Activated B cell treated with CpG ODN at 0.5 μM for 24 hours (primary cell): ENCODE measurements around the gene CUX1. TPM values are rescaled to one million over a fixed set of nuclear protein-coding genes. Genes with fewer than 3 reads are reported as not detected.

Source experiments
- ATAC-seq: fragments of 200-7000 bp; cut with Tn5 transposase; one replicate; pipeline ENCODE4 v1.10.0; 2021; ENCODE audit warnings: low read depth, mild to moderate bottlenecking, moderate library complexity
- CTCF ChIA-PET: fragments of 350-600 bp; sonication (Branson Sonifier 250); formaldehyde crosslinking; loops from one replicate; lab custom pipeline; 2021; ENCODE audit warnings: antibody characterized with exemption; lab: Charles Lee
- POLR2A ChIA-PET: fragments of 350-600 bp; sonication (Branson Sonifier 250); formaldehyde crosslinking; loops from one replicate; lab custom pipeline; 2021; ENCODE audit warnings: antibody characterized with exemption; lab: Charles Lee
- DNase-seq: peaks from one replicate; pipeline ENCODE4 v3.0.0; 2022
- H3K27ac Mint-ChIP-seq: one replicate; pipeline ENCODE4 v1.8.0; 2020; ENCODE audit warnings: mixed read lengths
- H3K27me3 Mint-ChIP-seq: one replicate; pipeline ENCODE4 v1.8.0; 2021; ENCODE audit warnings: mixed read lengths
- H3K36me3 Mint-ChIP-seq: one replicate; pipeline ENCODE4 v1.8.0; 2021; ENCODE audit warnings: low read depth, mixed read lengths
- H3K4me1 Mint-ChIP-seq: one replicate; pipeline ENCODE4 v1.8.0; 2021; ENCODE audit warnings: mixed read lengths
- H3K4me3 Mint-ChIP-seq: one replicate; pipeline ENCODE4 v1.8.0; 2020; ENCODE audit warnings: mild to moderate bottlenecking, mixed read lengths
- H3K9me3 Mint-ChIP-seq: one replicate; pipeline ENCODE4 v1.8.0; 2020; ENCODE audit warnings: mixed read lengths
- CTCF ChIP-seq: fragments of 200-600 bp; IDR thresholded peaks from one replicate; pipeline ENCODE4 v1.8.0; 2022; ENCODE audit warnings: antibody characterized with exemption, mild to moderate bottlenecking
- intact Hi-C: fragments of 100-400 bp; cut with micrococcal nuclease; formaldehyde crosslinking; loops from one replicate; pipeline ENCODE4 v1.15.1; 2024
- total RNA-seq: library from RNA; stranded (reverse); gene quantifications from 2 replicates; pipeline ENCODE4 v1.2.3, GENCODE V29; 2022

CUX1 gene
- total RNA-seq, 1 donor from 2014 or later = 61.7 TPM

- intact Hi-C loops = no loop called here
- ChIA-PET POLR2A (no interaction called here), CTCF (no interaction called here)
- Mint-ChIP-seq H3K9me3 (no peaks in the 10 kb centered on the region), H3K4me1 (no peaks in the 10 kb centered on the region), H3K36me3 (peaks cover 81% of the 10 kb centered on the region), H3K27ac (no peak overlapping the region), H3K27me3 (no peaks in the 10 kb centered on the region), H3K4me3 (no peak overlapping the region)
- TF ChIP-seq CTCF = no peak
- DNase-seq (no peak), ATAC-seq (no peak)
These were observed 385.8 kb downstream of the CUX1 start for GRCh38 chr7:102203218-102203617.

- intact Hi-C loops = no loop called here
- H3K27me3 Mint-ChIP-seq = no peaks in the 10 kb centered on the region
- CTCF ChIA-PET = no interaction called here
- no peaks in the 10 kb centered on the region for H3K4me1 Mint-ChIP-seq
- DNase-seq (no peak), ATAC-seq (no peak)
- no peaks in the 10 kb centered on the region for H3K9me3 Mint-ChIP-seq
- TF ChIP-seq CTCF = no peak
- POLR2A ChIA-PET = no interaction called here
- peaks cover 79% of the 10 kb centered on the region for H3K36me3 Mint-ChIP-seq
- H3K27ac Mint-ChIP-seq = no peak overlapping the region
- H3K4me3 Mint-ChIP-seq = no peak overlapping the region
These were observed 386.8 kb downstream of the CUX1 start for GRCh38 chr7:102204212-102204611.

- ChIA-PET POLR2A (interaction anchor here (0.6 kb wide), 1 partner anchor 406 kb away, joined by 4 read pairs; no protein-coding TSS in a partner anchor), CTCF (no interaction called here)
- intact Hi-C loops = no loop called here
- ATAC-seq (no peak), DNase-seq (no peak)
- H3K4me1 Mint-ChIP-seq = peaks cover 1% of the 10 kb centered on the region
- no peaks in the 10 kb centered on the region for H3K27me3 Mint-ChIP-seq
- H3K36me3 Mint-ChIP-seq = peaks cover 71% of the 10 kb centered on the region
- H3K9me3 Mint-ChIP-seq = no peaks in the 10 kb centered on the region
- no peak overlapping the region for H3K4me3 Mint-ChIP-seq
- no peak overlapping the region for H3K27ac Mint-ChIP-seq
- TF ChIP-seq CTCF = no peak
These were observed 388.5 kb downstream of the CUX1 start for GRCh38 chr7:102205915-102206314.

- intact Hi-C loops = no loop called here
- Mint-ChIP-seq H3K9me3 (no peaks in the 10 kb centered on the region), H3K36me3 (peaks cover 55% of the 10 kb centered on the region), H3K27ac (no peak overlapping the region), H3K4me1 (peaks cover 14% of the 10 kb centered on the region), H3K4me3 (no peak overlapping the region), H3K27me3 (no peaks in the 10 kb centered on the region)
- ChIA-PET POLR2A (no interaction called here), CTCF (no interaction called here)
- no peak for DNase-seq
- TF ChIP-seq CTCF = no peak
- ATAC-seq = no peak
These were observed 391.4 kb downstream of the CUX1 start for GRCh38 chr7:102208826-102209225.

- Mint-ChIP-seq H3K36me3 (peaks cover 45% of the 10 kb centered on the region), H3K4me1 (peaks cover 17% of the 10 kb centered on the region), H3K27ac (no peak overlapping the region), H3K4me3 (no peak overlapping the region), H3K27me3 (no peaks in the 10 kb centered on the region), H3K9me3 (no peaks in the 10 kb centered on the region)
- CTCF ChIA-PET = no interaction called here
- intact Hi-C loops = no loop called here
- TF ChIP-seq CTCF = no peak
- no peak for ATAC-seq
- POLR2A ChIA-PET = no interaction called here
- DNase-seq = no peak
These were observed 393.4 kb downstream of the CUX1 start for GRCh38 chr7:102210787-102211186.
